H1 (cell line): ENCODE results near the gene GPR176. TPM values are rescaled to one million over a fixed set of nuclear protein-coding genes. Genes with fewer than 3 reads are reported as not detected.

ENCODE experiments used
- BCL11A ChIP-seq, 2 experiments: IDR thresholded peaks; one replicate each; pipeline ENCODE4 v1.6.1; 2011; ENCODE audit warnings: low read depth in 2 of 2, low read length in 2 of 2, mild to moderate bottlenecking in 2 of 2
- CEBPB ChIP-seq: IDR thresholded peaks from 2 replicates; pipeline ENCODE4 v1.6.1; 2012; ENCODE audit warnings: low read depth, low read length
- CHD7 ChIP-seq: fragments of 300-600 bp; sonication (generic); IDR thresholded peaks from 2 replicates; pipeline ENCODE4 v1.7.1; 2012; ENCODE audit warnings: low read length, moderate library complexity, mild to moderate bottlenecking, inconsistent platforms; ENCODE audit not compliant: insufficient replicate concordance
- EP300 ChIP-seq, 2 experiments: IDR thresholded peaks; 1 replicate in 1 of 2; 2 replicates in 1 of 2; pipeline ENCODE4 v1.6.1; 2011 to 2012; ENCODE audit warnings: low read depth in 2 of 2, low read length in 2 of 2, mild to moderate bottlenecking in 2 of 2, borderline replicate concordance in 1 of 2, inconsistent platforms in 1 of 2, moderate library complexity in 1 of 2
- PHF8 ChIP-seq: fragments of 200-600 bp; sonication (generic); conservative IDR thresholded peaks from 2 replicates; pipeline ENCODE4 v1.7.1; 2012; ENCODE audit warnings: low read depth, mild to moderate bottlenecking, inconsistent platforms, low read length, moderate library complexity
- POLR2A ChIP-seq, 2 experiments: IDR thresholded peaks; 1 replicate in 1 of 2; 2 replicates in 1 of 2; pipeline ENCODE4 v1.6.1; 2011; ENCODE audit warnings: low read depth in 2 of 2, low read length in 2 of 2, mild to moderate bottlenecking in 2 of 2; ENCODE audit errors: control extremely low read depth in 1 of 2
- RAD21 ChIP-seq, 2 experiments: IDR thresholded peaks in 1 of 2; conservative IDR thresholded peaks in 1 of 2; 2 replicates each; pipeline ENCODE4 v1.6.1; 2011; ENCODE audit warnings: low read depth in 2 of 2, low read length in 2 of 2, improper control_type of control experiment in 1 of 2, inconsistent platforms in 1 of 2, mild to moderate bottlenecking in 1 of 2, moderate library complexity in 1 of 2
- RBBP5 ChIP-seq: IDR thresholded peaks from 2 replicates; pipeline ENCODE4 v1.7.1; 2012; ENCODE audit warnings: low read depth, mild to moderate bottlenecking, inconsistent platforms, low read length, moderate library complexity, borderline replicate concordance
- TAF1 ChIP-seq: IDR thresholded peaks from 2 replicates; pipeline ENCODE4 v1.6.1; 2011; ENCODE audit warnings: mild to moderate bottlenecking, low read depth, low read length
- TCF12 ChIP-seq: IDR thresholded peaks from 2 replicates; pipeline ENCODE4 v1.6.1; 2011; ENCODE audit warnings: low read depth, mild to moderate bottlenecking, low read length
- polyA plus RNA-seq, 7 experiments: library from polyadenylated mRNA; depleted of rRNA in 3 of 7; stranded (reverse) in 5 of 7; unstranded in 2 of 7; fragments of >200 nt in 5 of 7; fragments of 200-250 nt in 2 of 7; gene quantifications; 1 replicate in 5 of 7; 2 replicates in 1 of 7; 4 replicates in 1 of 7; pipeline versions ENCODE4 v1.2.1 to v1.2.3, GENCODE V29; 2011 to 2013; ENCODE audit warnings: missing spikeins in 2 of 7, mixed read lengths in 2 of 7
- total RNA-seq: library from RNA; stranded (reverse); fragmentation: NEBNext Ultra II Directional; extraction: Animal tissue kit (Norgen Biotek cat#: 25700); gene quantifications from 2 replicates; pipeline ENCODE4 v1.2.1, GENCODE V29; 2021

The GPR176 gene
- total and polyA plus RNA-seq, 2 of the 8 experiments (the other 6 are each of a cell fraction or from before 2014, with no cell fraction given): 190 to 281 TPM

- TF ChIP-seq CHD7: peak; percentile 3
- no peak for TF ChIP-seq EP300 (IDR thresholded peaks at IDR 0.05; ENCODE audit: borderline replicate concordance in 1 of 2, low read depth in 2 of 2, low read length in 2 of 2)
- no peak for TF ChIP-seq PHF8
- peak; percentile 47; the same call in 1 of the 2 replicates for TF ChIP-seq TAF1
- TF ChIP-seq POLR2A (IDR thresholded peaks at IDR 0.05; ENCODE audit: control extremely low read depth in 1 of 2, low read depth in 2 of 2, low read length in 2 of 2): peak in 1 of 2 experiments; percentile 87; a peak in 2 of 3 replicates
- TF ChIP-seq RBBP5: no peak
- no peak for TF ChIP-seq TCF12
- TF ChIP-seq CEBPB: no peak
- TF ChIP-seq BCL11A (IDR thresholded peaks at IDR 0.05; ENCODE audit: low read depth in 2 of 2, low read length in 2 of 2): no peak
- peak; percentile 29 to 43 for TF ChIP-seq RAD21 (IDR thresholded peaks at IDR 0.05 in 1 of 2, conservative IDR thresholded peaks at IDR 0.05 in 1 of 2; ENCODE audit: low read depth in 2 of 2, low read length in 2 of 2)
Observed at GRCh38 chr15:39887832-39888231, 32.2 kb downstream of the GPR176 start (continued).
